HCT116 (cell line): Measurements from ENCODE around the gene CACNB2. TPM values are rescaled to one million over a fixed set of nuclear protein-coding genes. Genes with fewer than 3 reads are reported as not detected.
"Not testable (repeated sequence)": the region's sequence is repeated elsewhere in the genome, so short reads cannot be mapped to it uniquely, and the experiment has no call there.

Experiments used
- ATAC-seq: fragments of 200-7000 bp; cut with Tn5 transposase; 2 replicates; pipeline ENCODE4 v1.9.1; 2020; ENCODE audit warnings: mild to moderate bottlenecking, moderate library complexity
- BruUV-seq: library from RNA; stranded (reverse); fragments of 400-500 nt; replicated peaks from 2 replicates; lab custom pipeline; 2021; lab: Mats Ljungman, UMichigan
- CTCF ChIA-PET: fragments of 300-600 bp; sonication (Branson Sonifier 250); formaldehyde crosslinking; loops from one replicate; lab custom pipeline; 2021; ENCODE audit warnings: antibody characterized with exemption; lab: Charles Lee
- POLR2A ChIA-PET: fragments of 300-600, 350-600 bp; sonication (Branson Sonifier 250); formaldehyde crosslinking; loops from one replicate; lab custom pipeline; 2021; ENCODE audit warnings: antibody characterized with exemption; lab: Charles Lee
- RAD21 ChIA-PET, 2 experiments: fragments of 300-600 bp; sonication (Branson Sonifier 250); formaldehyde crosslinking; loops; one replicate each; lab custom pipeline; 2023; ENCODE audit warnings: low total read pairs in 2 of 2; ENCODE audit not compliant: uncharacterized antibody in 2 of 2, unreplicated experiment in 2 of 2, low non-redundant PET in 1 of 2; lab: Charles Lee
- DNase-seq: peaks from one replicate; pipeline ENCODE4 v3.0.0-alpha.2; 2010; ENCODE audit warnings: low read depth, low spot score
- H2AFZ ChIP-seq: fragments of 200-600 bp; shearing (Covaris generic), sonication (generic); 2 replicates; pipeline ENCODE4 v1.6.1; 2017; ENCODE audit warnings: low read depth, mixed run types, mixed read lengths, antibody characterized with exemption, low read length; ENCODE audit not compliant: poor library complexity, severe bottlenecking
- H3K27ac ChIP-seq: 2 replicates; pipeline ENCODE4 v1.5.1; 2012; ENCODE audit warnings: low read depth, low read length
- H3K27me3 ChIP-seq: fragments of 200-600 bp; sonication (generic); 2 replicates; pipeline ENCODE4 v1.6.1; 2016; ENCODE audit warnings: mixed run types, low read length, mixed read lengths; ENCODE audit not compliant: insufficient read depth
- H3K36me3 ChIP-seq, 2 experiments: fragments of 200-500 bp in 1 of 2; fragments of 200-600 bp in 1 of 2; sonication (Bioruptor generic) in 1 of 2; sonication (generic) in 1 of 2; 2 replicates each; pipeline versions ENCODE4 v1.5.1 to v1.6.1; 2014 to 2016; ENCODE audit warnings: low read length in 2 of 2, inconsistent platforms in 1 of 2, mixed read lengths in 1 of 2, mixed run types in 1 of 2; ENCODE audit not compliant: insufficient read depth in 2 of 2, control insufficient read depth in 1 of 2
- H3K4me1 ChIP-seq, 2 experiments: fragments of 200-600 bp in 1 of 2; sonication (generic) in 1 of 2; 2 replicates each; pipeline versions ENCODE4 v1.5.1 to v1.6.1; 2012 to 2017; ENCODE audit warnings: low read length in 2 of 2, inconsistent platforms in 1 of 2, mild to moderate bottlenecking in 1 of 2, mixed read lengths in 1 of 2, mixed run types in 1 of 2, moderate library complexity in 1 of 2; ENCODE audit not compliant: insufficient read depth in 2 of 2, control insufficient read depth in 1 of 2
- H3K4me2 ChIP-seq: fragments of 200-600 bp; sonication (generic); 2 replicates; pipeline ENCODE4 v1.6.1; 2017; ENCODE audit warnings: mixed run types, low read length, mixed read lengths
- H3K4me3 ChIP-seq, 2 experiments: fragments of 200-600 bp in 1 of 2; sonication (generic) in 1 of 2; replicated peaks in 1 of 2; 2 replicates each; pipeline ENCODE4 v1.5.1; 2011 to 2016; ENCODE audit warnings: low read length in 2 of 2, control low read depth in 1 of 2, low read depth in 1 of 2, mild to moderate bottlenecking in 1 of 2, mixed read lengths in 1 of 2, mixed run types in 1 of 2
- H3K79me2 ChIP-seq: fragments of 200-600 bp; sonication (generic); 2 replicates; pipeline ENCODE4 v1.6.1; 2017; ENCODE audit warnings: mild to moderate bottlenecking, mixed run types, low read length, moderate library complexity, mixed read lengths; ENCODE audit not compliant: insufficient read depth
- H3K9ac ChIP-seq: fragments of 200-600 bp; sonication (generic); 2 replicates; pipeline ENCODE4 v1.6.1; 2016; ENCODE audit warnings: low read length, mixed read lengths
- H3K9me2 ChIP-seq: fragments of 200-600 bp; sonication (generic), shearing (Covaris generic); 2 replicates; pipeline ENCODE4 v1.6.1; 2017; ENCODE audit warnings: mixed run types, mild to moderate bottlenecking, moderate library complexity; ENCODE audit not compliant: insufficient read depth
- H3K9me3 ChIP-seq, 2 experiments: fragments of 200-500 bp in 1 of 2; fragments of 200-600 bp in 1 of 2; sonication (Bioruptor generic) in 1 of 2; sonication (generic) in 1 of 2; 2 replicates each; pipeline ENCODE4 v1.6.1; 2014 to 2017; ENCODE audit warnings: low read length in 2 of 2, mixed read lengths in 2 of 2, inconsistent platforms in 1 of 2, low read depth in 1 of 2, mild to moderate bottlenecking in 1 of 2, mixed run types in 1 of 2, moderate library complexity in 1 of 2; ENCODE audit not compliant: control insufficient read depth in 1 of 2, insufficient read depth in 1 of 2
- H4K20me1 ChIP-seq: fragments of 200-600 bp; sonication (generic), shearing (Covaris generic); 2 replicates; pipeline ENCODE4 v1.6.1; 2017; ENCODE audit warnings: mixed run types, mild to moderate bottlenecking, moderate library complexity; ENCODE audit not compliant: insufficient read depth
- CTCF ChIP-seq, 3 experiments: fragments of 200-600 bp in 1 of 3; sonication (generic) in 1 of 3; IDR thresholded peaks in 2 of 3; conservative IDR thresholded peaks in 1 of 3; 2 replicates each; pipeline ENCODE4 v1.5.1; 2012 to 2017; ENCODE audit warnings: low read depth in 2 of 3, low read length in 2 of 3, antibody characterized with exemption in 1 of 3, borderline replicate concordance in 1 of 3, control low read depth in 1 of 3, mild to moderate bottlenecking in 1 of 3, mixed read lengths in 1 of 3, mixed run types in 1 of 3, moderate library complexity in 1 of 3; ENCODE audit not compliant: insufficient read depth in 1 of 3
- EGR1 ChIP-seq: IDR thresholded peaks from 2 replicates; pipeline ENCODE4 v1.6.1; 2012; ENCODE audit warnings: low read depth
- EZH2 ChIP-seq: fragments of 200-600 bp; sonication (generic); IDR thresholded peaks from 2 replicates; pipeline ENCODE4 v1.6.1; 2017; ENCODE audit warnings: antibody characterized with exemption, mixed run types
- EZH2phosphoT487 ChIP-seq: fragments of 200-600 bp; IDR thresholded peaks from 2 replicates; pipeline ENCODE4 v1.6.1; 2018; ENCODE audit warnings: antibody characterized with exemption, borderline replicate concordance
- POLR2A ChIP-seq: IDR thresholded peaks from 2 replicates; pipeline ENCODE4 v1.7.0; 2011; ENCODE audit warnings: borderline replicate concordance; ENCODE audit not compliant: insufficient read depth, insufficient read length; ENCODE audit errors: extremely low read depth
- TCF7L2 ChIP-seq: IDR thresholded peaks from 2 replicates; pipeline ENCODE4 v1.7.0; 2011; ENCODE audit warnings: borderline replicate concordance, inconsistent platforms; ENCODE audit not compliant: insufficient read depth, insufficient read length; ENCODE audit errors: extremely low read depth
- YY1 ChIP-seq: IDR thresholded peaks from 2 replicates; pipeline ENCODE4 v1.6.1; 2011; ENCODE audit warnings: low read length, low read depth, moderate library complexity, mild to moderate bottlenecking; ENCODE audit not compliant: insufficient replicate concordance; ENCODE audit errors: extremely low read depth
- ZBTB33 ChIP-seq: IDR thresholded peaks from 2 replicates; pipeline ENCODE4 v1.6.1; 2011; ENCODE audit warnings: mild to moderate bottlenecking, low read length, moderate library complexity; ENCODE audit not compliant: insufficient replicate concordance; ENCODE audit errors: extremely low read depth
- ZFX ChIP-seq: fragments of 450-650 bp; IDR thresholded peaks from 2 replicates; pipeline ENCODE4 v1.6.1; 2017
- intact Hi-C: fragments of 100-400 bp; cut with micrococcal nuclease; formaldehyde crosslinking; loops from 2 replicates; pipeline ENCODE4 v1.10.0; 2022
- total RNA-seq: library from RNA; stranded (reverse); gene quantifications from one replicate; pipeline ENCODE4 v1.2.1, GENCODE V29; 2021; ENCODE audit not compliant: unreplicated experiment

The CACNB2 gene
- total RNA-seq, 1 experiment from 2014 or later, result 0.71 TPM

DNA sequence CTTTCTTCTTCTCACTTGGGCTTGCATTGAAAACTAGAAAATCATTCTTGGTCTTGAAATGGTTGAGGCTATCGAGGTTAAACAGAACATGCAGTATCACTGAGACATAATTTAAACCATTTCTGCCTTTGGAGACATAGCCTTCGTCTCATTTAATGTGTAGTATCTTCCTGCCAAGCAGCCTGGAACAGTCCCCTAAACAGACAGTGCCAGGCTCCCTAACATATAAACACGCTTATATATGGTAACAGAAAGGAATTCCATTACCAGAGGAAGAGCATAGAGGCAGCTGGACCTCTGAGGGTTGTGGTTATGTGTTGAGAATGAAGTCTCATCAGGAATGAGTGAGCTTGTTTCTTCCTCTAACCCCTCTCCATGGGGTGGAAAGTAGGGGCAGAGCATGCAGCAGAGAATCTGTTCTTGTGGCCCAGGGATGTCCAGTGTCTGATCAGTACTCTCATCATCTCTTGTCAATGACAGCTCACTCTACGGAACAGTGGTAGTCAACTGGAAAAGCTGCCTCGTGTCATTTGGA lies 11.2 kb downstream of the CACNB2 start:
- Histone ChIP-seq H3K4me2 (no peak overlapping the region), H3K4me3 (no peak overlapping the region), H3K4me1 (no peaks in the 10 kb centered on the region), H2AFZ (no peak overlapping the region), H3K36me3 (no peaks in the 10 kb centered on the region), H3K27ac (no peak overlapping the region), H3K9me2 (no peaks in the 10 kb centered on the region), H3K79me2 (no peaks in the 10 kb centered on the region), H3K27me3 (no peaks in the 10 kb centered on the region), H3K9me3 (no peaks in the 10 kb centered on the region)
- intact Hi-C loops, result no loop called here
- no peak for ATAC-seq
- RAD21 ChIA-PET, result interaction anchor here in 1 of 2 experiments (0.6 kb wide), 1 partner anchor 654 kb away, joined by 7 read pairs; no protein-coding TSS in a partner anchor
- BruUV-seq, result no TSS peak
- POLR2A ChIA-PET, result no interaction called here
- TF ChIP-seq CTCF (IDR thresholded peaks at IDR 0.05 in 2 of 3, conservative IDR thresholded peaks at IDR 0.05 in 1 of 3; ENCODE audit: borderline replicate concordance in 1 of 3, insufficient read depth in 1 of 3, low read depth in 2 of 3, low read length in 2 of 3) (no peak), EGR1 (no peak), ZFX (no peak), POLR2A (no peak), ZBTB33 (no peak), YY1 (no peak), TCF7L2 (no peak), EZH2phosphoT487 (no peak), EZH2 (no peak)
- TF ChIP-seq, all 23 proteins: peak for 0
- DNase-seq, result no peak
- CTCF ChIA-PET, result no interaction called here
- no peaks in the 10 kb centered on the region for H4K20me1 ChIP-seq
- no peak overlapping the region for H3K9ac ChIP-seq

- H3K27me3 ChIP-seq, POLR2A ChIA-PET, RAD21 ChIA-PET, H3K9me3 ChIP-seq, H3K4me2 ChIP-seq, H2AFZ ChIP-seq, DNase-seq, CTCF ChIA-PET, H3K4me1 ChIP-seq, H3K79me2 ChIP-seq, H3K36me3 ChIP-seq, intact Hi-C loops, H3K9ac ChIP-seq, H3K4me3 ChIP-seq, H3K9me2 ChIP-seq, H3K27ac ChIP-seq, BruUV-seq, ATAC-seq, H4K20me1 ChIP-seq: not testable (repeated sequence)
These were observed 13.2 kb downstream of the CACNB2 start for GRCh38 chr10:18153381-18153780.
